ENCODE data around the gene KCNC3.
"Not testable (repeated sequence)": the region's sequence is repeated elsewhere in the genome, so short reads cannot be mapped to it uniquely, and the experiment has no call there.

Gene KCNC3

GRCh38 chr19:50353487-50353880 lies 24.3 kb upstream of the KCNC3 start:
- not testable (repeated sequence) for DNase-seq

GRCh38 chr19:50352242-50352641 lies 23.1 kb upstream of the KCNC3 start:
- no peak for DNase-seq

GRCh38 chr19:50349277-50350057 lies 20.3 kb upstream of the KCNC3 start:
- DNase-seq = no peak

GRCh38 chr19:50347089-50347581 lies 18.0 kb upstream of the KCNC3 start:
- DNase-seq = not testable (repeated sequence)

- DNase-seq = no peak
Measured at GRCh38 chr19:50344661-50345318, 15.6 kb upstream of the KCNC3 start.

- DNase-seq = no peak
Measured at GRCh38 chr19:50341091-50341564, 12.0 kb upstream of the KCNC3 start.

GRCh38 chr19:50340331-50340730 lies 11.2 kb upstream of the KCNC3 start:
- no peak for DNase-seq

GRCh38 chr19:50337031-50337430 lies 7.9 kb upstream of the KCNC3 start:
- not testable (repeated sequence) for DNase-seq

GRCh38 chr19:50334741-50335421 lies 5.7 kb upstream of the KCNC3 start:
- DNase-seq = no peak

GRCh38 chr19:50333737-50334617 lies 4.8 kb upstream of the KCNC3 start:
- DNase-seq = no peak

- peak; percentile 71 for DNase-seq
Measured at GRCh38 chr19:50333235-50333736, 4.1 kb upstream of the KCNC3 start.

GRCh38 chr19:50332244-50333038 lies 3.3 kb upstream of the KCNC3 start:
- no peak for DNase-seq

GRCh38 chr19:50331994-50332243 lies 2.7 kb upstream of the KCNC3 start:
- no peak for DNase-seq

- no peak for DNase-seq
Measured at GRCh38 chr19:50331221-50331993, 2.2 kb upstream of the KCNC3 start.

GRCh38 chr19:50330365-50331078 lies 1.3 kb upstream of the KCNC3 start:
- no peak for DNase-seq

- DNase-seq = not testable (repeated sequence)
Measured at GRCh38 chr19:50329926-50330294, 733 bp upstream of the KCNC3 start.

- no peak for DNase-seq
Measured at GRCh38 chr19:50328873-50329145, 368 bp downstream of the KCNC3 start.

- DNase-seq = no peak
Measured at GRCh38 chr19:50328224-50328872, 829 bp downstream of the KCNC3 start.

GRCh38 chr19:50327461-50328223 lies 1.5 kb downstream of the KCNC3 start:
- DNase-seq = no peak

All from amniotic stem cell (primary cell).